ENCODE results near the gene ZNF804B.

Gene ZNF804B

GRCh38 chr7:89170628-89171027, 411.1 kb downstream of the ZNF804B start:
- H2AFZ ChIP-seq (ENCODE audit: low read depth, low read length), result no peak overlapping the region
- H3K27me3 ChIP-seq (ENCODE audit: insufficient read depth, low read length, poor library complexity), result no peaks in the 10 kb centered on the region
- no peaks in the 10 kb centered on the region for H3K9me3 ChIP-seq (ENCODE audit: insufficient read depth, low read length, severe bottlenecking)
- no peaks in the 10 kb centered on the region for H3K36me3 ChIP-seq (ENCODE audit: insufficient read depth, low read length)
- no peak overlapping the region for H3K4me2 ChIP-seq (ENCODE audit: insufficient read depth, low read length)
- H3K9ac ChIP-seq (ENCODE audit: low read depth, low read length), result no peak overlapping the region
- H3K4me3 ChIP-seq (ENCODE audit: low read depth in 1 of 2, low read length in 2 of 2), result no peak overlapping the region
- no peaks in the 10 kb centered on the region for H4K20me1 ChIP-seq (ENCODE audit: insufficient read depth, low read length)
- H3K79me2 ChIP-seq (ENCODE audit: insufficient read depth, low read length), result no peaks in the 10 kb centered on the region
- no peak for ATAC-seq (ENCODE audit: insufficient read depth, low read depth)
- H3K4me1 ChIP-seq (ENCODE audit: insufficient read depth, low read length), result no peaks in the 10 kb centered on the region
- DNase-seq, result no peak
- H3K27ac ChIP-seq (ENCODE audit: low read length), result no peak overlapping the region
- TF ChIP-seq EZH2 (IDR thresholded peaks at IDR 0.05; ENCODE audit: borderline replicate concordance, low read depth, low read length, severe bottlenecking), result no peak
- no peak for TF ChIP-seq CTCF (IDR thresholded peaks at IDR 0.05; ENCODE audit: borderline replicate concordance, extremely low read depth, low read length, poor library complexity, severe bottlenecking)

- DNase-seq, result no peak
- no peaks in the 10 kb centered on the region for H3K27me3 ChIP-seq (ENCODE audit: insufficient read depth, low read length, poor library complexity)
- no peak overlapping the region for H3K9ac ChIP-seq (ENCODE audit: low read depth, low read length)
- H4K20me1 ChIP-seq (ENCODE audit: insufficient read depth, low read length), result no peaks in the 10 kb centered on the region
- H3K9me3 ChIP-seq (ENCODE audit: insufficient read depth, low read length, severe bottlenecking), result no peaks in the 10 kb centered on the region
- H3K4me3 ChIP-seq (ENCODE audit: low read depth in 1 of 2, low read length in 2 of 2), result no peak overlapping the region
- ATAC-seq (ENCODE audit: insufficient read depth, low read depth), result no peak
- no peak overlapping the region for H2AFZ ChIP-seq (ENCODE audit: low read depth, low read length)
- no peak overlapping the region for H3K4me2 ChIP-seq (ENCODE audit: insufficient read depth, low read length)
- H3K4me1 ChIP-seq (ENCODE audit: insufficient read depth, low read length), result no peaks in the 10 kb centered on the region
- H3K27ac ChIP-seq (ENCODE audit: low read length), result no peak overlapping the region
- no peaks in the 10 kb centered on the region for H3K79me2 ChIP-seq (ENCODE audit: insufficient read depth, low read length)
- no peak for TF ChIP-seq EZH2 (IDR thresholded peaks at IDR 0.05; ENCODE audit: borderline replicate concordance, low read depth, low read length, severe bottlenecking)
- TF ChIP-seq CTCF (IDR thresholded peaks at IDR 0.05; ENCODE audit: borderline replicate concordance, extremely low read depth, low read length, poor library complexity, severe bottlenecking), result no peak
- no peaks in the 10 kb centered on the region for H3K36me3 ChIP-seq (ENCODE audit: insufficient read depth, low read length)
These were observed 422.6 kb downstream of the ZNF804B start for GRCh38 chr7:89182116-89182515.

- Histone ChIP-seq H3K9me3 (ENCODE audit: insufficient read depth, low read length, severe bottlenecking) (no peaks in the 10 kb centered on the region), H3K79me2 (ENCODE audit: insufficient read depth, low read length) (no peaks in the 10 kb centered on the region), H3K27ac (ENCODE audit: low read length) (no peak overlapping the region), H4K20me1 (ENCODE audit: insufficient read depth, low read length) (no peaks in the 10 kb centered on the region), H3K36me3 (ENCODE audit: insufficient read depth, low read length) (no peaks in the 10 kb centered on the region), H3K4me3 (ENCODE audit: low read depth in 1 of 2, low read length in 2 of 2) (no peak overlapping the region), H3K27me3 (ENCODE audit: insufficient read depth, low read length, poor library complexity) (no peaks in the 10 kb centered on the region), H3K4me2 (ENCODE audit: insufficient read depth, low read length) (no peak overlapping the region), H3K9ac (ENCODE audit: low read depth, low read length) (no peak overlapping the region), H3K4me1 (ENCODE audit: insufficient read depth, low read length) (no peaks in the 10 kb centered on the region), H2AFZ (ENCODE audit: low read depth, low read length) (no peak overlapping the region)
- ATAC-seq (ENCODE audit: insufficient read depth, low read depth) (no peak), DNase-seq (no peak)
- TF ChIP-seq CTCF (IDR thresholded peaks at IDR 0.05; ENCODE audit: borderline replicate concordance, extremely low read depth, low read length, poor library complexity, severe bottlenecking) (no peak), EZH2 (IDR thresholded peaks at IDR 0.05; ENCODE audit: borderline replicate concordance, low read depth, low read length, severe bottlenecking) (no peak)
These were observed 424.2 kb downstream of the ZNF804B start for GRCh38 chr7:89183712-89184111.

- Histone ChIP-seq H3K27me3 (ENCODE audit: insufficient read depth, low read length, poor library complexity) (no peaks in the 10 kb centered on the region), H3K9me3 (ENCODE audit: insufficient read depth, low read length, severe bottlenecking) (no peaks in the 10 kb centered on the region), H3K4me2 (ENCODE audit: insufficient read depth, low read length) (no peak overlapping the region), H3K79me2 (ENCODE audit: insufficient read depth, low read length) (no peaks in the 10 kb centered on the region), H3K27ac (ENCODE audit: low read length) (no peak overlapping the region), H3K4me3 (ENCODE audit: low read depth in 1 of 2, low read length in 2 of 2) (no peak overlapping the region), H3K36me3 (ENCODE audit: insufficient read depth, low read length) (no peaks in the 10 kb centered on the region), H4K20me1 (ENCODE audit: insufficient read depth, low read length) (no peaks in the 10 kb centered on the region), H2AFZ (ENCODE audit: low read depth, low read length) (no peak overlapping the region), H3K4me1 (ENCODE audit: insufficient read depth, low read length) (peaks cover 9% of the 10 kb centered on the region), H3K9ac (ENCODE audit: low read depth, low read length) (no peak overlapping the region)
- DNase-seq (no peak), ATAC-seq (ENCODE audit: insufficient read depth, low read depth) (no peak)
- no peak for TF ChIP-seq EZH2 (IDR thresholded peaks at IDR 0.05; ENCODE audit: borderline replicate concordance, low read depth, low read length, severe bottlenecking)
- no peak for TF ChIP-seq CTCF (IDR thresholded peaks at IDR 0.05; ENCODE audit: borderline replicate concordance, extremely low read depth, low read length, poor library complexity, severe bottlenecking)
These were observed 441.3 kb downstream of the ZNF804B start for GRCh38 chr7:89200758-89201157.

All from DND-41 (cell line).